ENCODE measurements around the gene RETREG2.

The RETREG2 gene

DNA sequence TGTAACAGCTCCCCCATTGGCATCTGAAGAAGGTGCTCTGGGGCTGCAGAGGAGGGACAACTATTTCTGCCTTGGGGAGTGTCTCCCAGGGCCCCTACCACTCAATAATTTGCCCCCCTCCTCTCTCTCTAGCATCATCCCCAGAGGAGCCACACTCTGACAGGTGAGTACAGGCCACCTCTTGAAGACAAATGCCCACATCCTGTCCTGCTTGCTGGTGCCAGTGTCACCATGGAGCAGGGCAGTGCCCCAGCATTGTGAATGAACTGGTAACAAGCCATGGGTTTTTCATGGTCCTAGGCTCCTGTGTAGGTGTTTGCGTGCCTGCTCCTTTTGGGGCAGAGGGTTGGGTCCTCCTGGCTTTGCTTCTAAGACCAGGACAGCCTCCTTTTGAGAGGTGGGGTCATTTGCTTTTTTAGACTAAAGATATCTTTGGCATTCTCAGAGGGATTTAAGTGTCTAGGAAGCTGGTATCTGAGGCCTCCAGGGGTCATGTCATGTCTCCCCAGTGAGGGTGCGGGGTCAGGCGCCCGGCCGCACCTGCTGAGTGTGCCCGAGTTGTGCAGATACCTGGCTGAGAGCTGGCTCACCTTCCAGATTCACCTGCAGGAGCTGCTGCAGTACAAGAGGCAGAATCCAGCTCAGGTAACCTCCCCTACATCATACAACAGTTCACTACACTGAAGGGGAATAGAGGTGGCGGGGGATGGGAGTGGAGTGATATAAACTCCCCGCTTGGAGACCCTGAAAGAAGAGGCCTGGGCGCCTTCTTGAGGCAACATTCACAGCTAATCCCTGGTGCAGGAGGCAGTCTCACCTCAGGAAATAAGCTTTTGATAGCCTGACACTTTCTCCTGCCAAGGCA lies 1.8 kb downstream of the RETREG2 start:
- Histone ChIP-seq H3K4me1 (ENCODE audit: insufficient read depth, low read length) (peaks cover 28% of the 10 kb centered on the region), H3K9me3 (ENCODE audit: low read length) (no peaks in the 10 kb centered on the region), H3K9ac (ENCODE audit: low read length) (peak overlapping the region; percentile 52), H3K27ac (ENCODE audit: low read depth, low read length) (no peak overlapping the region), H3K36me3 (ENCODE audit: insufficient read depth, low read length) (peaks cover 57% of the 10 kb centered on the region), H3K4me3 (ENCODE audit: low read depth in 1 of 2, low read length in 2 of 2) (peak overlapping the region in 1 of 2 donors; percentile 70), H3K27me3 (ENCODE audit: control insufficient read depth in 1 of 2, insufficient read depth in 2 of 2, low read length in 2 of 2) (no peaks in the 10 kb centered on the region)

DNA sequence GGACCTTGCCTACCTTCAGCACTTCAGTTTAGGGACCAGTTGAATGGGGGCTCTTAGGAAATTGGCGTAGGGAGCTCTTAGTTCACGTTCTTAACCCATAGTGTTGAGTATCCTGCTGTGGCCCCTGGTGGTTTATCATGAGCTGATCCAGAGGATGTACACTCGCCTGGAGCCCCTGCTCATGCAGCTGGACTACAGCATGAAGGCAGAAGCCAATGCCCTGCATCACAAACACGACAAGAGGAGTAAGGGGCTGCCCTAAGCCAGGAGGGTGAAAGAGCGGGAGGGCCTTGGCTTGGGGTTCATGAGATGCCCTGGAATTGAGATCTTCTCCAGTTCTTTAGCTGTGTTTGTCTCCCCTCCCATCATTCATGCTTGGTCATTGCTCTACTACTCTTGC lies 2.9 kb downstream of the RETREG2 start:
- no peak overlapping the region for H3K9ac ChIP-seq (ENCODE audit: low read length)
- H3K9me3 ChIP-seq (ENCODE audit: low read length), result no peaks in the 10 kb centered on the region
- no peaks in the 10 kb centered on the region for H3K27me3 ChIP-seq (ENCODE audit: control insufficient read depth in 1 of 2, insufficient read depth in 2 of 2, low read length in 2 of 2)
- H3K4me3 ChIP-seq (ENCODE audit: low read depth in 1 of 2, low read length in 2 of 2), result no peak overlapping the region
- peaks cover 21% of the 10 kb centered on the region for H3K4me1 ChIP-seq (ENCODE audit: insufficient read depth, low read length)
- H3K27ac ChIP-seq (ENCODE audit: low read depth, low read length), result no peak overlapping the region
- H3K36me3 ChIP-seq (ENCODE audit: insufficient read depth, low read length), result peaks cover 56% of the 10 kb centered on the region

DNA sequence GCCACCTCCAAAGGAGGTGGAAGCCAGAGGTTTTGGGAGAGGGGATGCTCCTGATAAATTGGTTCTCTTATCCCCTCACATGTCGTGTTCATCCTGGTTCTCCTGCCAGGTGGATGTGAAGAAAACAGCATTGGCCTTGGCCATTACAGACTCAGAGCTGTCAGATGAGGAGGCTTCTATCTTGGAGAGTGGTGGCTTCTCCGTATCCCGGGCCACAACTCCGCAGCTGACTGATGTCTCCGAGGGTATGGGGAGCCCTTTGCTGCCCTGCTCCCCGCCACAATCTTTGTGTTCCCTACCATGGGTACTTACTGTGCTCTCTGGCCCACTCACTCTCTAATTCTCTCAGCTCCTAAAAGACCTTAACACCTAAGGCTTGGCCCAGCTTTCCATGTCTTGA lies 3.5 kb downstream of the RETREG2 start:
- Histone ChIP-seq H3K4me3 (ENCODE audit: low read depth in 1 of 2, low read length in 2 of 2) (no peak overlapping the region), H3K36me3 (ENCODE audit: insufficient read depth, low read length) (peaks cover 56% of the 10 kb centered on the region), H3K9ac (ENCODE audit: low read length) (no peak overlapping the region), H3K27ac (ENCODE audit: low read depth, low read length) (no peak overlapping the region), H3K4me1 (ENCODE audit: insufficient read depth, low read length) (peaks cover 20% of the 10 kb centered on the region), H3K27me3 (ENCODE audit: control insufficient read depth in 1 of 2, insufficient read depth in 2 of 2, low read length in 2 of 2) (no peaks in the 10 kb centered on the region), H3K9me3 (ENCODE audit: low read length) (no peaks in the 10 kb centered on the region)

DNA sequence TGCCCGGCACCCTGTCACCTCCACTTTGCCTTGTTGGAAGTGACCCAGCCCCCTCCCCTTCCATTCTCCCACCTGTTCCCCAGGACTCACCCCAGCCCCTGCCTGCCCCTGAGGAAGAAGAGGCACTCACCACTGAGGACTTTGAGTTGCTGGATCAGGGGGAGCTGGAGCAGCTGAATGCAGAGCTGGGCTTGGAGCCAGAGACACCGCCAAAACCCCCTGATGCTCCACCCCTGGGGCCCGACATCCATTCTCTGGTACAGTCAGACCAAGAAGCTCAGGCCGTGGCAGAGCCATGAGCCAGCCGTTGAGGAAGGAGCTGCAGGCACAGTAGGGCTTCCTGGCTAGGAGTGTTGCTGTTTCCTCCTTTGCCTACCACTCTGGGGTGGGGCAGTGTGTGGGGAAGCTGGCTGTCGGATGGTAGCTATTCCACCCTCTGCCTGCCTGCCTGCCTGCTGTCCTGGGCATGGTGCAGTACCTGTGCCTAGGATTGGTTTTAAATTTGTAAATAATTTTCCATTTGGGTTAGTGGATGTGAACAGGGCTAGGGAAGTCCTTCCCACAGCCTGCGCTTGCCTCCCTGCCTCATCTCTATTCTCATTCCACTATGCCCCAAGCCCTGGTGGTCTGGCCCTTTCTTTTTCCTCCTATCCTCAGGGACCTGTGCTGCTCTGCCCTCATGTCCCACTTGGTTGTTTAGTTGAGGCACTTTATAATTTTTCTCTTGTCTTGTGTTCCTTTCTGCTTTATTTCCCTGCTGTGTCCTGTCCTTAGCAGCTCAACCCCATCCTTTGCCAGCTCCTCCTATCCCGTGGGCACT lies 4.5 kb downstream of the RETREG2 start:
- Histone ChIP-seq H3K9me3 (ENCODE audit: low read length) (no peaks in the 10 kb centered on the region), H3K4me1 (ENCODE audit: insufficient read depth, low read length) (peaks cover 20% of the 10 kb centered on the region), H3K36me3 (ENCODE audit: insufficient read depth, low read length) (peaks cover 56% of the 10 kb centered on the region), H3K4me3 (ENCODE audit: low read depth in 1 of 2, low read length in 2 of 2) (no peak overlapping the region), H3K27ac (ENCODE audit: low read depth, low read length) (no peak overlapping the region), H3K9ac (ENCODE audit: low read length) (no peak overlapping the region), H3K27me3 (ENCODE audit: control insufficient read depth in 1 of 2, insufficient read depth in 2 of 2, low read length in 2 of 2) (no peaks in the 10 kb centered on the region)

DNA sequence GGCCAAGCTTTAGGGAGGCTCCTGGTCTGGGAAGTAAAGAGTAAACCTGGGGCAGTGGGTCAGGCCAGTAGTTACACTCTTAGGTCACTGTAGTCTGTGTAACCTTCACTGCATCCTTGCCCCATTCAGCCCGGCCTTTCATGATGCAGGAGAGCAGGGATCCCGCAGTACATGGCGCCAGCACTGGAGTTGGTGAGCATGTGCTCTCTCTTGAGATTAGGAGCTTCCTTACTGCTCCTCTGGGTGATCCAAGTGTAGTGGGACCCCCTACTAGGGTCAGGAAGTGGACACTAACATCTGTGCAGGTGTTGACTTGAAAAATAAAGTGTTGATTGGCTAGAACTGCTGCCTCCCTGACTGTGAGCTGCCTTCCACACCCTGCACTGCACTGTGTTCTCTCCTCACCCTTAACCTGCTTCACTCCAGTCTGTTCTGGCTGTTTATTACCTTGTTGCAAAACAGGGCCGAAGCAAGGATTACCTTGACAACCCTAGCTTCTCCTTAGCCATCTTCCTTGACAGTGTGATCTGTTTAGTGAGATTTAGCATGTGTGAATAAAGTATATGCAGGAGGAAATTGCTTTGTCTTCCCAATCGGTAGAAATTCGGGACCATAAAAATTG lies 5.2 kb downstream of the RETREG2 start:
- Histone ChIP-seq H3K9me3 (ENCODE audit: low read length) (no peaks in the 10 kb centered on the region), H3K36me3 (ENCODE audit: insufficient read depth, low read length) (peaks cover 56% of the 10 kb centered on the region), H3K27me3 (ENCODE audit: control insufficient read depth in 1 of 2, insufficient read depth in 2 of 2, low read length in 2 of 2) (no peaks in the 10 kb centered on the region), H3K4me3 (ENCODE audit: low read depth in 1 of 2, low read length in 2 of 2) (no peak overlapping the region), H3K27ac (ENCODE audit: low read depth, low read length) (no peak overlapping the region), H3K4me1 (ENCODE audit: insufficient read depth, low read length) (peaks cover 20% of the 10 kb centered on the region), H3K9ac (ENCODE audit: low read length) (no peak overlapping the region)

DNA sequence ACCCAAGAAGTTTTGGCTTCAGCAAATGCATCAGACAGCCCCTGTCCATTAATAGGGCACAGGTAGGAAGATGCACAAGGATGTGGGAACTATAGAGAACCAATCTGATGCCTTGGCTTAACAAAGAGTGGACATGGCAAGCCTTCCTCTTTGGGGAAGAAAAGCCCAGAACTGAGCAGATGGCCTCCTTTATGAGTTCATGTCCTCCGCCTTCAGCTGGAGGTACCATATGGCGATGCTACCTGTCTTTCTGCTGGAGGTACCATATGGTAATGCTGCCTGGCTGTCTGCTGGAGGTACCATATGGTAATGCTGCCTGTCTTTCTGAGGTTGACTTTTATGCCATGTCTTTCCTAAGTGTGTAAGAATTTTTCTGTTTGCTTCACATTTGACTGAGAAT lies 6.0 kb downstream of the RETREG2 start:
- Histone ChIP-seq H3K27me3 (ENCODE audit: control insufficient read depth in 1 of 2, insufficient read depth in 2 of 2, low read length in 2 of 2) (no peaks in the 10 kb centered on the region), H3K9me3 (ENCODE audit: low read length) (no peaks in the 10 kb centered on the region), H3K9ac (ENCODE audit: low read length) (no peak overlapping the region), H3K36me3 (ENCODE audit: insufficient read depth, low read length) (peaks cover 56% of the 10 kb centered on the region), H3K27ac (ENCODE audit: low read depth, low read length) (no peak overlapping the region), H3K4me1 (ENCODE audit: insufficient read depth, low read length) (peaks cover 15% of the 10 kb centered on the region), H3K4me3 (ENCODE audit: low read depth in 1 of 2, low read length in 2 of 2) (no peak overlapping the region)

DNA sequence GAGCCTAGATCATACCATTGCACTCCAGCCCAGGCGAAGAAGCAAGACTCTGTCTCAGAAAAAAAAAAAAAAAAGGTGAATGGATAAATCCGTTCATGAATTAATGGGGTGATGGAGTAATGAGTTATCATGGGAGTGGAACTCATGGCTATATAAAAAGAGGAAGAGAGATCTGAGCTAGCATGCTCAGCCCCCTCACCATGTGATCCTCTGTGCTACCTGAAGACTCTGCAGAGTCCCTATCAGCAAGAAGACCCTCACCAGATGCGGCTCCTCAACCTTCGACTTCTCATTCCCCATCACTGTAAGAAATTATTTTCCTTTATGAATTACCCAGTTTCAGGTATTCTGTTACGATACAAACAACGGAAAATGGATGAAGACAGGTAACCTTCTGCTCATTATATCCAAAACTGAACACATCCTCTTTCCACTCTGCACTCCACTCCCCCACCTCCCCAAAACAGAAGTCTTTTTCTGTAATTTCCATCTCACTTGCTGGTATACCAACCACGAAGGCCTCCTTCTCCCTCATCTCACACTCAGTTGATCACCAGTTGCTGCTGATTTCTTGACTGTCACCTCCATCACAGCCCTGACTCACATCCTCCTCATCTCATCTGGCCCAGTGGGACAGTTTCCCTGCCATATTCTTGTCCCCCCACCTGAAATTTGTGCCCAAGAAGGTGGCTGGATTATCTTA lies 8.8 kb downstream of the RETREG2 start:
- H3K4me1 ChIP-seq (ENCODE audit: insufficient read depth, low read length), result no peaks in the 10 kb centered on the region

DNA sequence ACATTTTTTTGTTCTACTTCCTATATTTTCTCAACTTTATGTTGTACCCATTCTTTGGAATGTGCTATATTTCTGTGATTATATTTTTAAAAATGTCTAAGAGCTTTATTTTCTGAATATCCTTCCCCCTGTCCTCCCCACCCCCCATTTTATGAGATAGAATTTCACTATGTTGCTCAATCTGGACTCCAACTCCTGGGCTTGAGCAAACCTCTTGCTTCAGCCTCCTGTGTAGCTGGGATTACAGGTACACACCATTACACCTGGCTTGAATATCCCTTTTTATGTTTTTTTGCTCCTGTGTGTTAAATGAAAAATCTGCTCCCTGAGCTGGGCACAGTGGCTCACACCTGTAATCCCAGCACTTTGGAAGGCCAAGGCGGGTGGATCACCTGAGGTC lies 19.3 kb downstream of the RETREG2 start:
- Histone ChIP-seq H3K4me1 (ENCODE audit: insufficient read depth, low read length) (no peaks in the 10 kb centered on the region), H3K36me3 (ENCODE audit: insufficient read depth, low read length) (no peaks in the 10 kb centered on the region), H3K27me3 (ENCODE audit: control insufficient read depth in 1 of 2, insufficient read depth in 2 of 2, low read length in 2 of 2) (no peaks in the 10 kb centered on the region), H3K4me3 (ENCODE audit: low read depth in 1 of 2, low read length in 2 of 2) (no peak overlapping the region), H3K9me3 (ENCODE audit: low read length) (no peaks in the 10 kb centered on the region), H3K9ac (ENCODE audit: low read length) (no peak overlapping the region), H3K27ac (ENCODE audit: low read depth, low read length) (no peak overlapping the region)

More for the DNA sequence above, 8.8 kb downstream of the RETREG2 start:
- Histone ChIP-seq H3K27ac (ENCODE audit: low read depth, low read length) (no peak overlapping the region), H3K4me3 (ENCODE audit: low read depth in 1 of 2, low read length in 2 of 2) (no peak overlapping the region), H3K9me3 (ENCODE audit: low read length) (no peaks in the 10 kb centered on the region), H3K36me3 (ENCODE audit: insufficient read depth, low read length) (peaks cover 31% of the 10 kb centered on the region), H3K9ac (ENCODE audit: low read length) (no peak overlapping the region), H3K27me3 (ENCODE audit: control insufficient read depth in 1 of 2, insufficient read depth in 2 of 2, low read length in 2 of 2) (no peaks in the 10 kb centered on the region)

DNA sequence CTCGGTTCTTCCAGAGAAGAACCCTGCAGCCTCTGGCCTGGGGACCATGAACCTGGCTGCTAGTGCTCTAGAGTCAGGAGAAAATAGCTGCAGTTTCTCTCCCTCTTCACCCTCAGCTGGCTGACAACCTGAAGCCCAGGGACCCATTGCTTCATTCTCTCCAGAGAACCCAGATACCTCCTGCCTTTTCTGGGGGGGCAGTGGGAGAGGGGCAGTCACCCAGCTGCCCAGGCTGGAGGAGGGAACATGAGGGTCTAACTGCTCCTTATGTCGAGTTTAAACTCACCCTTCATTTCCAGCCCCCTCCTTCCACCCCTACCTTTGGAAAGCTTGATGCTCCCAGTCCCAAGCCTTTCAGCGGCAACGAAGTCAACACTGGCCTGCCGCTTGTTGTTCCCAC lies 20.9 kb downstream of the RETREG2 start:
- no peak overlapping the region for H3K9ac ChIP-seq (ENCODE audit: low read length)

DNA sequence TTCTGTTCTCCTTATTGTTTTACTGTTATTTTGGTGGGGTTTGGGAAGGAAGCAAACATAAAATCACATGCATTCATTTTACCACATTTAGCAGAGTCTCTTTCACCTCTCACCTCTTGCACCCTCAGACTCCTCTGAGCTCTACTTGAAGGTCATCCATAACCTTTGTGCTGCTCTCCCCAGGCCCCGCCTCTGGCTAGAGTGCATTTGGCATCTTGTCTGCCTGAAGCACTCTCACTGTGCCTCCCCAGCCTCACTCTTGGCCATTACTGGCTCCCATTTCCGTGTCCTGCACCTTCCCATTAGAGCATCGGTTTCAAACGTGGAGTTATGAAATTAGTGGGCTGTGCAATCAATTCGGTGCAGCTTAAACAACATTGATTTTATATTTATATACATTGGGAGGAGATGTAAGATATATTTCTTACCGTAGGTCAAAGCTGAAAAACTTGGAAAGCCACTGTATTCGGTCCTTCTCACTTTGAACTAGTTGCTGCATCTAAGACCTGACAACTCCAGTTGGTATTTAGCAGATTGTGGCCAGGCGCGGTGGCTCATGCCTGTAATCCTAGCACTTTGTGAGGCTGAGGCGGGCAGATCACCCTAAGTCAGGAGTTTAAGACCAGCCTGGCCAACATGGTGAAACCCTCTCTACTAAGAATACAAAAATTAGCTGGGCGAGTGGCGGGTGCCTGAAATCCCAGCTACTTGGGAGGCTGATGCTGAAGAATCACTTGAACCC lies 21.6 kb downstream of the RETREG2 start:
- no peak overlapping the region for H3K9ac ChIP-seq (ENCODE audit: low read length)
- no peaks in the 10 kb centered on the region for H3K4me1 ChIP-seq (ENCODE audit: insufficient read depth, low read length)
- no peaks in the 10 kb centered on the region for H3K36me3 ChIP-seq (ENCODE audit: insufficient read depth, low read length)
- H3K27me3 ChIP-seq (ENCODE audit: control insufficient read depth in 1 of 2, insufficient read depth in 2 of 2, low read length in 2 of 2), result no peaks in the 10 kb centered on the region
- no peak overlapping the region for H3K27ac ChIP-seq (ENCODE audit: low read depth, low read length)
- H3K4me3 ChIP-seq (ENCODE audit: low read depth in 1 of 2, low read length in 2 of 2), result no peak overlapping the region
- H3K9me3 ChIP-seq (ENCODE audit: low read length), result no peaks in the 10 kb centered on the region

More for the DNA sequence above, 20.9 kb downstream of the RETREG2 start:
- Histone ChIP-seq H3K4me1 (ENCODE audit: insufficient read depth, low read length) (no peaks in the 10 kb centered on the region), H3K4me3 (ENCODE audit: low read depth in 1 of 2, low read length in 2 of 2) (no peak overlapping the region), H3K27ac (ENCODE audit: low read depth, low read length) (no peak overlapping the region), H3K9me3 (ENCODE audit: low read length) (no peaks in the 10 kb centered on the region), H3K27me3 (ENCODE audit: control insufficient read depth in 1 of 2, insufficient read depth in 2 of 2, low read length in 2 of 2) (no peaks in the 10 kb centered on the region), H3K36me3 (ENCODE audit: insufficient read depth, low read length) (no peaks in the 10 kb centered on the region)
